ENCODE results near the gene ITIH3. TPM values are rescaled to one million over a fixed set of nuclear protein-coding genes. Genes with fewer than 3 reads are reported as not detected.

Gene ITIH3
- total RNA-seq, 1 donor from 2014 or later: not detected

GRCh38 chr3:52790337-52790736, 4.3 kb upstream of the ITIH3 start:
- Histone ChIP-seq H3K27me3 (no peaks in the 10 kb centered on the region), H3K4me2 (no peak overlapping the region), H3F3A (ENCODE audit: low read depth) (no peaks in the 10 kb centered on the region), H3K9me3 (ENCODE audit: low read depth) (no peaks in the 10 kb centered on the region), H3K79me2 (ENCODE audit: low read depth) (no peaks in the 10 kb centered on the region), H3K4me3 (no peak overlapping the region), H3K36me3 (no peaks in the 10 kb centered on the region), H3K27ac (no peak overlapping the region), H2AFZ (replicated peaks) (no peak overlapping the region), H3K4me1 (no peaks in the 10 kb centered on the region), H4K20me1 (ENCODE audit: low read depth) (no peaks in the 10 kb centered on the region), H3K9ac (no peak overlapping the region)
- Mint-ChIP-seq H3K27me3 (ENCODE audit: insufficient read depth, low read depth) (peaks cover 2% of the 10 kb centered on the region), H3K4me3 (no peak overlapping the region), H3K4me1 (peaks cover 24% of the 10 kb centered on the region), H3K9me3 (no peaks in the 10 kb centered on the region), H3K36me3 (no peaks in the 10 kb centered on the region), H3K27ac (no peak overlapping the region)
- DNase-seq (ENCODE audit: low spot score): no peak
- TF ChIP-seq CTCF (IDR thresholded peaks at IDR 0.05) (no peak), EZH2 (IDR thresholded peaks at IDR 0.05) (no peak), EZH2phosphoT487 (IDR thresholded peaks at IDR 0.05) (no peak)

- TF ChIP-seq CTCF (IDR thresholded peaks at IDR 0.05) (no peak), EZH2phosphoT487 (IDR thresholded peaks at IDR 0.05) (no peak), EZH2 (IDR thresholded peaks at IDR 0.05) (no peak)
- H3K27ac Mint-ChIP-seq: no peak overlapping the region
These were observed 3.9 kb upstream of the ITIH3 start for GRCh38 chr3:52790741-52791140.

GRCh38 chr3:52791366-52791765, 3.2 kb upstream of the ITIH3 start:
- H3F3A ChIP-seq (ENCODE audit: low read depth): no peaks in the 10 kb centered on the region
- H3K36me3 ChIP-seq: no peaks in the 10 kb centered on the region
- no peaks in the 10 kb centered on the region for H3K79me2 ChIP-seq (ENCODE audit: low read depth)
- H3K9ac ChIP-seq: no peak overlapping the region
- no peak overlapping the region for H3K27ac ChIP-seq
- Mint-ChIP-seq H3K27me3 (ENCODE audit: insufficient read depth, low read depth) (peaks cover 2% of the 10 kb centered on the region), H3K27ac (no peak overlapping the region), H3K4me1 (peaks cover 24% of the 10 kb centered on the region), H3K4me3 (no peak overlapping the region), H3K36me3 (no peaks in the 10 kb centered on the region), H3K9me3 (no peaks in the 10 kb centered on the region)
- no peaks in the 10 kb centered on the region for H3K27me3 ChIP-seq
- no peak overlapping the region for H2AFZ ChIP-seq (replicated peaks)
- no peak overlapping the region for H3K4me2 ChIP-seq
- H3K9me3 ChIP-seq (ENCODE audit: low read depth): no peaks in the 10 kb centered on the region
- H3K4me3 ChIP-seq: no peak overlapping the region
- no peak for TF ChIP-seq CTCF (IDR thresholded peaks at IDR 0.05)
- TF ChIP-seq EZH2phosphoT487 (IDR thresholded peaks at IDR 0.05): no peak
- TF ChIP-seq EZH2 (IDR thresholded peaks at IDR 0.05): no peak
- no peaks in the 10 kb centered on the region for H4K20me1 ChIP-seq (ENCODE audit: low read depth)
- DNase-seq (ENCODE audit: low spot score): no peak
- no peaks in the 10 kb centered on the region for H3K4me1 ChIP-seq

More at GRCh38 chr3:52790741-52791140, 3.9 kb upstream of the ITIH3 start:
- no peak for DNase-seq (ENCODE audit: low spot score)
- no peaks in the 10 kb centered on the region for H3F3A ChIP-seq (ENCODE audit: low read depth)
- no peaks in the 10 kb centered on the region for H3K27me3 ChIP-seq
- no peak overlapping the region for H3K27ac ChIP-seq
- no peak overlapping the region for H3K4me3 Mint-ChIP-seq
- H3K36me3 Mint-ChIP-seq: no peaks in the 10 kb centered on the region
- peaks cover 2% of the 10 kb centered on the region for H3K27me3 Mint-ChIP-seq (ENCODE audit: insufficient read depth, low read depth)
- no peak overlapping the region for H3K9ac ChIP-seq
- no peak overlapping the region for H2AFZ ChIP-seq (replicated peaks)
- H3K79me2 ChIP-seq (ENCODE audit: low read depth): no peaks in the 10 kb centered on the region
- no peaks in the 10 kb centered on the region for H3K36me3 ChIP-seq
- H3K9me3 ChIP-seq (ENCODE audit: low read depth): no peaks in the 10 kb centered on the region
- H3K4me2 ChIP-seq: no peak overlapping the region
- no peaks in the 10 kb centered on the region for H3K9me3 Mint-ChIP-seq
- H3K4me1 Mint-ChIP-seq: peaks cover 24% of the 10 kb centered on the region
- no peaks in the 10 kb centered on the region for H3K4me1 ChIP-seq
- no peak overlapping the region for H3K4me3 ChIP-seq
- no peaks in the 10 kb centered on the region for H4K20me1 ChIP-seq (ENCODE audit: low read depth)

All from neural progenitor cell (in vitro differentiated cells).